H9 (cell line): Measurements from ENCODE around the gene FBXL22. TPM values are rescaled to one million over a fixed set of nuclear protein-coding genes. Genes with fewer than 3 reads are reported as not detected.

Experiments used
- DNase-seq: peaks from one replicate; pipeline ENCODE4 v3.0.0-alpha.2; 2017
- H2AFZ ChIP-seq: one replicate; pipeline ENCODE4 v1.6.1; 2013; ENCODE audit warnings: mild to moderate bottlenecking, low read length, control low read depth, moderate library complexity
- H2AK5ac ChIP-seq: 2 replicates; pipeline ENCODE4 v1.6.1; 2013; ENCODE audit warnings: low read length, control low read depth, mixed read lengths; ENCODE audit not compliant: insufficient read length
- H2BK120ac ChIP-seq: one replicate; pipeline ENCODE4 v1.6.1; 2013; ENCODE audit warnings: low read depth, mild to moderate bottlenecking, low read length, control low read depth, inconsistent platforms; ENCODE audit not compliant: poor library complexity, severe bottlenecking
- H2BK12ac ChIP-seq: 2 replicates; pipeline ENCODE4 v1.6.1; 2013; ENCODE audit warnings: low read length, control low read depth, mixed read lengths, low read depth; ENCODE audit not compliant: insufficient read length
- H2BK15ac ChIP-seq: 2 replicates; pipeline ENCODE4 v1.6.1; 2013; ENCODE audit warnings: low read depth, low read length, control low read depth
- H2BK20ac ChIP-seq: one replicate; pipeline ENCODE4 v1.6.1; 2013; ENCODE audit warnings: low read depth, mild to moderate bottlenecking, low read length, control low read depth, inconsistent platforms; ENCODE audit not compliant: poor library complexity, severe bottlenecking
- H2BK5ac ChIP-seq: 2 replicates; pipeline ENCODE4 v1.6.1; 2013; ENCODE audit warnings: low read length, control low read depth, mixed read lengths; ENCODE audit not compliant: insufficient read length
- H3K14ac ChIP-seq: 2 replicates; pipeline ENCODE4 v1.6.1; 2013; ENCODE audit warnings: low read length, control low read depth; ENCODE audit not compliant: insufficient read depth
- H3K18ac ChIP-seq: 2 replicates; pipeline ENCODE4 v1.6.1; 2013; ENCODE audit warnings: low read depth, mild to moderate bottlenecking, mixed read lengths, low read length, control low read depth; ENCODE audit not compliant: insufficient read length
- H3K23ac ChIP-seq: 2 replicates; pipeline ENCODE4 v1.6.1; 2013; ENCODE audit warnings: low read length, control low read depth, mixed read lengths, low read depth; ENCODE audit not compliant: insufficient read length
- H3K23me2 ChIP-seq: 2 replicates; pipeline ENCODE4 v1.6.1; 2013; ENCODE audit warnings: low read depth, mild to moderate bottlenecking, mixed read lengths, low read length, control low read depth; ENCODE audit not compliant: insufficient read length, poor library complexity, severe bottlenecking
- H3K27ac ChIP-seq: 2 replicates; pipeline ENCODE4 v1.5.1; 2013; ENCODE audit warnings: low read length, control low read depth, mixed read lengths, low read depth; ENCODE audit not compliant: insufficient read length
- H3K27me3 ChIP-seq: 2 replicates; pipeline ENCODE4 v1.6.1; 2013; ENCODE audit warnings: low read length, control low read depth, inconsistent platforms; ENCODE audit not compliant: insufficient read depth
- H3K4ac ChIP-seq: 2 replicates; pipeline ENCODE4 v1.6.1; 2013; ENCODE audit warnings: low read depth, mild to moderate bottlenecking, control low read depth, inconsistent platforms, low read length, moderate library complexity
- H3K4me1 ChIP-seq: 2 replicates; pipeline ENCODE4 v1.6.1; 2013; ENCODE audit warnings: low read length, control low read depth, inconsistent platforms; ENCODE audit not compliant: insufficient read depth
- H3K4me2 ChIP-seq: 2 replicates; pipeline ENCODE4 v1.6.1; 2013; ENCODE audit warnings: low read length, control low read depth, mixed read lengths; ENCODE audit not compliant: insufficient read length, insufficient read depth
- H3K56ac ChIP-seq: 2 replicates; pipeline ENCODE4 v1.6.1; 2013; ENCODE audit warnings: low read depth, mild to moderate bottlenecking, mixed read lengths, low read length, control low read depth; ENCODE audit not compliant: insufficient read length
- H3K79me1 ChIP-seq: 2 replicates; pipeline ENCODE4 v1.6.1; 2013; ENCODE audit warnings: low read depth, mild to moderate bottlenecking, moderate library complexity, low read length, control low read depth, inconsistent platforms; ENCODE audit not compliant: insufficient read depth, poor library complexity, severe bottlenecking
- H3K79me2 ChIP-seq: 2 replicates; pipeline ENCODE4 v1.6.1; 2013; ENCODE audit warnings: low read length, control low read depth, inconsistent platforms; ENCODE audit not compliant: insufficient read depth
- H3K9ac ChIP-seq: 2 replicates; pipeline ENCODE4 v1.6.1; 2013; ENCODE audit warnings: low read length, control low read depth, mixed read lengths; ENCODE audit not compliant: insufficient read length; ENCODE audit errors: extremely low read depth
- H3K9me3 ChIP-seq: one replicate; pipeline ENCODE4 v1.6.1; 2013; ENCODE audit warnings: low read depth, low read length, inconsistent platforms; ENCODE audit not compliant: control insufficient read depth
- H3T11ph ChIP-seq: one replicate; pipeline ENCODE4 v1.6.1; 2013; ENCODE audit warnings: mild to moderate bottlenecking, low read length, control low read depth, inconsistent platforms
- H4K20me1 ChIP-seq: one replicate; pipeline ENCODE4 v1.6.1; 2013; ENCODE audit not compliant: control insufficient read depth, insufficient read length, insufficient read depth
- H4K5ac ChIP-seq: 2 replicates; pipeline ENCODE4 v1.6.1; 2013; ENCODE audit warnings: low read depth, mild to moderate bottlenecking, mixed read lengths, low read length, control low read depth; ENCODE audit not compliant: insufficient read length
- H4K8ac ChIP-seq: replicated peaks from 2 replicates; pipeline ENCODE4 v1.6.1; 2013; ENCODE audit warnings: low read length, control low read depth, mixed read lengths, low read depth; ENCODE audit not compliant: insufficient read length
- H4K91ac ChIP-seq: 2 replicates; pipeline ENCODE4 v1.6.1; 2013; ENCODE audit warnings: low read depth, mild to moderate bottlenecking, moderate library complexity, mixed read lengths, low read length, control low read depth; ENCODE audit not compliant: insufficient read length
- H3K27ac Mint-ChIP-seq, 3 experiments: 2 replicates in 2 of 3; 3 replicates in 1 of 3; pipeline ENCODE4 v1.8.0; 2020 to 2021; ENCODE audit warnings: mixed read lengths in 3 of 3, mild to moderate bottlenecking in 1 of 3, moderate library complexity in 1 of 3
- H3K27me3 Mint-ChIP-seq: 2 replicates; pipeline ENCODE4 v1.8.0; 2021; ENCODE audit warnings: low read depth, mild to moderate bottlenecking, moderate library complexity, mixed read lengths
- H3K36me3 Mint-ChIP-seq, 3 experiments: 2 replicates in 2 of 3; 3 replicates in 1 of 3; pipeline ENCODE4 v1.8.0; 2020 to 2021; ENCODE audit warnings: low read depth in 3 of 3, mixed read lengths in 3 of 3; ENCODE audit not compliant: insufficient read depth in 1 of 3
- H3K4me1 Mint-ChIP-seq, 2 experiments: 2 replicates each; pipeline ENCODE4 v1.8.0; 2020; ENCODE audit warnings: mixed read lengths in 2 of 2
- H3K4me3 Mint-ChIP-seq, 2 experiments: 2 replicates in 1 of 2; 3 replicates in 1 of 2; pipeline ENCODE4 v1.8.0; 2020 to 2021; ENCODE audit warnings: mild to moderate bottlenecking in 2 of 2, mixed read lengths in 2 of 2, moderate library complexity in 1 of 2
- H3K9me3 Mint-ChIP-seq, 2 experiments: 2 replicates in 1 of 2; 3 replicates in 1 of 2; pipeline ENCODE4 v1.8.0; 2020; ENCODE audit warnings: mild to moderate bottlenecking in 2 of 2, mixed read lengths in 2 of 2, moderate library complexity in 1 of 2
- CTCF ChIP-seq: fragments of 200-600 bp; sonication (generic); conservative IDR thresholded peaks from 3 replicates; pipeline ENCODE4 v1.8.0; 2021; ENCODE audit warnings: antibody characterized with exemption, mild to moderate bottlenecking
- WGBS: extraction: QIAGEN DNeasy Blood & Tissue Kit; methylation state at CpG from one replicate; pipeline ENCODE4 v1.1.7; 2013; ENCODE audit warnings: missing lambda C conversion rate, low lambda C conversion rate, mixed read lengths; ENCODE audit not compliant: insufficient read length; ENCODE audit errors: extremely low coverage; 5-methylcytosine and 5-hydroxymethylcytosine counted together
- total RNA-seq: library from RNA; stranded (reverse); gene quantifications from 2 replicates; pipeline ENCODE4 v1.2.1, GENCODE V29; 2021

FBXL22 gene
- total RNA-seq, 1 experiment from 2014 or later, result 0.52 TPM

- Histone ChIP-seq H3K4me1 (peaks cover 2% of the 10 kb centered on the region; the same call in 1 of the 2 replicates), H2BK120ac (no peak overlapping the region), H4K20me1 (no peaks in the 10 kb centered on the region), H3K56ac (no peak overlapping the region), H2BK20ac (no peak overlapping the region), H2BK15ac (no peak overlapping the region), H3K18ac (no peak overlapping the region), H3K79me2 (no peaks in the 10 kb centered on the region), H4K8ac (no peak overlapping the region), H2BK12ac (peak overlapping the region; percentile 64), H3K23me2 (no peaks in the 10 kb centered on the region), H3K23ac (no peak overlapping the region), H2AK5ac (no peak overlapping the region), H3K27ac (no peak overlapping the region), H3K27me3 (no peaks in the 10 kb centered on the region), H3K4me2 (no peak overlapping the region), H3K9ac (no peak overlapping the region), H2BK5ac (no peak overlapping the region), H3T11ph (no peak overlapping the region), H3K4ac (no peak overlapping the region), H3K79me1 (no peaks in the 10 kb centered on the region), H3K14ac (no peak overlapping the region), H2AFZ (no peak overlapping the region), H4K5ac (no peak overlapping the region), H4K91ac (no peak overlapping the region), H3K9me3 (no peaks in the 10 kb centered on the region)
- TF ChIP-seq CTCF, result no peak
- H3K4me3 Mint-ChIP-seq, result no peak overlapping the region
- H3K36me3 Mint-ChIP-seq, result peaks cover 0 to 6% (median 4%) of the 10 kb centered on the region in 3 experiments; a peak in 4 of 7 replicates
- WGBS, result no CpG with 5 or more reads among the region's 3 CpGs
- DNase-seq, result no peak
- H3K27me3 Mint-ChIP-seq, result no peaks in the 10 kb centered on the region
- no peaks in the 10 kb centered on the region for H3K9me3 Mint-ChIP-seq
- H3K4me1 Mint-ChIP-seq, result peaks cover 18 to 32% of the 10 kb centered on the region in 2 experiments
- peak overlapping the region; percentile 73 to 98 (median 96); a peak in 5 of 7 replicates for H3K27ac Mint-ChIP-seq
Observed at GRCh38 chr15:63553388-63553791, 43.8 kb upstream of the FBXL22 start.
